ENCODE data around the gene ADARB2.

GRCh38 chr10:1393481-1393880 lies 343.8 kb downstream of the ADARB2 start:
- TF ChIP-seq CTCF (IDR thresholded peaks at IDR 0.05) (no peak), POLR2AphosphoS5 (IDR thresholded peaks at IDR 0.05) (no peak), POLR2A (IDR thresholded peaks at IDR 0.05) (no peak), EP300 (IDR thresholded peaks at IDR 0.05) (no peak)
